IPS-18c (cell line): ENCODE results near the gene M6PR.
A peak's percentile ranks its signal among the peaks of the same experiment; 100 is the strongest.
"Not testable (repeated sequence)": the region's sequence is repeated elsewhere in the genome, so short reads cannot be mapped to it uniquely, and the experiment has no call there.

Experiments
- H3K4me3 ChIP-seq: 2 replicates; pipeline ENCODE4 v1.7.0; 2013; ENCODE audit warnings: low read depth, mild to moderate bottlenecking, low read length, moderate library complexity; ENCODE audit not compliant: insufficient read depth
- H3K9me3 ChIP-seq: one replicate; pipeline ENCODE4 v1.6.1; 2013; ENCODE audit warnings: mild to moderate bottlenecking, low read length, moderate library complexity; ENCODE audit not compliant: control insufficient read depth, insufficient read depth

The M6PR gene

GRCh38 chr12:8956772-8957171 is 7.3 kb upstream of the M6PR start:
- H3K4me3 ChIP-seq, result no peak overlapping the region
- H3K9me3 ChIP-seq, result no peaks in the 10 kb centered on the region

GRCh38 chr12:8956073-8956472 is 6.6 kb upstream of the M6PR start:
- no peaks in the 10 kb centered on the region for H3K9me3 ChIP-seq

GRCh38 chr12:8953773-8954402 is 4.4 kb upstream of the M6PR start:
- Histone ChIP-seq H3K9me3 (no peaks in the 10 kb centered on the region), H3K4me3 (no peak overlapping the region)

More at GRCh38 chr12:8956073-8956472, 6.6 kb upstream of the M6PR start:
- H3K4me3 ChIP-seq, result peak overlapping the region; percentile 34; the same call in 1 of the 2 replicates

GRCh38 chr12:8951744-8952143 is 2.3 kb upstream of the M6PR start:
- H3K4me3 ChIP-seq, result no peak overlapping the region
- H3K9me3 ChIP-seq, result no peaks in the 10 kb centered on the region

- peak overlapping the region; percentile 83 for H3K4me3 ChIP-seq
Observed at GRCh38 chr12:8950702-8951478, 1.4 kb upstream of the M6PR start.

DNA sequence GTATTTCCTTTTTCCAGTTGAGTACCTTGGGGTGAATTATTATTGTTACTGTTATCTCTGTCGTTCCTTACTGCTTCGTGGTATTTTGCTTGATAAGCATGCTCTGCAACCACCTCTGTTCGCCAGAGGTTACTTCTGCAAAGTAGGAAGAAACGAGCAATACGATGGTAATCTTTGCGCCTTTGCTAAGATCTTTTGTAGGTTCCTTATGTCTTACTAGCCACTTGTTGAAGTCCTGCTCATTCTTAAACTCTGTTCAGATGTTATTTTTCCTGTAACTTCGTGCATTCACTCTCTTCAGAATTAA is 729 bp upstream of the M6PR start:
- peak overlapping the region; percentile 83 for H3K4me3 ChIP-seq
- no peaks in the 10 kb centered on the region for H3K9me3 ChIP-seq

More at GRCh38 chr12:8950702-8951478, 1.4 kb upstream of the M6PR start:
- no peaks in the 10 kb centered on the region for H3K9me3 ChIP-seq

DNA sequence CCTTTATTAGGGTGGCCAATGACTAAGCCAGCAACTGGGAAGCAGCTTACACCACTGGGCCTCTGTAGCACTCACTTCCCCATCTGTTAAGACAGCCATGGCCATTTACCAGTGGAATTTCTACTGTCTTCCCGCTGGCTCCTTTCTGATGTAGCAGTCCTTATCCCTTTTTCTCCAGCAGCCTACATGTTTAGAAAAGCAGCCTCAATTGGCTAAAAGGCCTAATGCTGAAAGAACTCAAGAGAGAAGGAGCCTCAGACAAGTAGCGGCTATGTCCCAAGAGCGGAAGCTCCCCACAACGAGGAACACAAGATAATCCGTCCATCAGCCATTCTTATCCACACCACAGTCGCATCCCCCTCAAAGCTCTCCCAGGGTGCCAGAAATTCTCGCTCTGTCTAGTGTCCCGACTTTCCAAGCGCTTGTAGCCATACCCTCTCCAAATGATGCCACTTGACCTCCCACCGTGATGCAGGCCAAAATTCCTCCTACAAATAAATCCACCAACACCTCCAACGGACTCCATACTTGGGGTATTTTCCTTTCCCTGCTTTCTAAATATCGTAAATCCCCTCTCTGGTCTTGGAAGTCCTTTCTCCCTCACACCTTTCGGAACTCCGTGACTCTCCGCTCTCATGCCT is 624 bp downstream of the M6PR start:
- H3K4me3 ChIP-seq, result peak overlapping the region; percentile 83
- no peaks in the 10 kb centered on the region for H3K9me3 ChIP-seq

DNA sequence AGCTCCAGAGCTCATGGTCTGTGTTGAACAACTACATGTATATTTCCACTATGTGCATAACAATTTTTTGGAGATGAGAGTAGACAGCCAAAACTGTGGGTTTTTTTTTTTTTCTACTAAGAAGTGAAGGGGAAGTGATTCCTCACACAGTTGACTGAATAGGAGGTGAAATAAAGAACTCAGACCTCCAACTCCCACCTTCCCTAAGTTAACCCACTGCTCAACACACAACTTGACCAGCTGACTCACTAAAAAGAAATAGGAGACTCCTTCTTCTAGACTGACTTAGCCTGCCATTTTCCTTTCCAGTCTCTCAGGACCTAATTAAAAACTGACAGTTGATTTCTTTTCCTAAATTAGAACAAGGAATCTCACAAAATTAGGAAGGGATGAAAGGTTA is 1.7 kb downstream of the M6PR start:
- H3K9me3 ChIP-seq, result no peaks in the 10 kb centered on the region
- no peak overlapping the region for H3K4me3 ChIP-seq

- no peak overlapping the region for H3K4me3 ChIP-seq
- H3K9me3 ChIP-seq, result no peaks in the 10 kb centered on the region
Observed at GRCh38 chr12:8946733-8947132, 2.7 kb downstream of the M6PR start.

DNA sequence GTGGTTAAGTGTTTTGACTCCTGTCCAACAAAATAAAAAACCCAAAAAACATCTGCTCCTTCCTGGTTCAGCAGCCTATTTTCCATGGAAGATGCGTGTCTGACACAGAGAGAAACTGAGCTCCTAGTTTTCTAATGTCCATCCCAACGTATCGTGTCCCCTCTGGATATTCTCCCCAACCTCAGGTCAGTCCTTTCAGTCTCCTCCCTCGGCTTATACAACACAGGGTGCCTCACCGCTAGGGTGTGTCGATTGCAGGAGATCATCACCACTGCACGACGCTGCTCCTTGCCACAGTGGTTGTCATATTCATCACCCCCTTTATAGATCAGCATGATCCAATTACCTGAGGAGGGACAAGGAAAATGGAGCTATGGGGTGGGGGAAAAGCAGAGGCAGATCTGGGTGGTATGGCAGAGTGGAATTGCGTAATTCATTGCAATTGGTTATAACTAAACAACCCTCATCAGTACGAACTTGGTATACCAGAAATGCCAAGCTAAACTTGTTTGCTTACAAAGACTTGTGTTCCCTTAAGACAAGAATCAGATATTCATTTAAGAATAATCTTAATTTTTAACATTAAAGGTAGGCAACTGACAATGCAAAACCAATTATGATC is 5.8 kb downstream of the M6PR start:
- Histone ChIP-seq H3K9me3 (no peaks in the 10 kb centered on the region), H3K4me3 (no peak overlapping the region)

- no peak overlapping the region for H3K4me3 ChIP-seq
- no peaks in the 10 kb centered on the region for H3K9me3 ChIP-seq
Observed at GRCh38 chr12:8941691-8942478, 7.6 kb downstream of the M6PR start.

DNA sequence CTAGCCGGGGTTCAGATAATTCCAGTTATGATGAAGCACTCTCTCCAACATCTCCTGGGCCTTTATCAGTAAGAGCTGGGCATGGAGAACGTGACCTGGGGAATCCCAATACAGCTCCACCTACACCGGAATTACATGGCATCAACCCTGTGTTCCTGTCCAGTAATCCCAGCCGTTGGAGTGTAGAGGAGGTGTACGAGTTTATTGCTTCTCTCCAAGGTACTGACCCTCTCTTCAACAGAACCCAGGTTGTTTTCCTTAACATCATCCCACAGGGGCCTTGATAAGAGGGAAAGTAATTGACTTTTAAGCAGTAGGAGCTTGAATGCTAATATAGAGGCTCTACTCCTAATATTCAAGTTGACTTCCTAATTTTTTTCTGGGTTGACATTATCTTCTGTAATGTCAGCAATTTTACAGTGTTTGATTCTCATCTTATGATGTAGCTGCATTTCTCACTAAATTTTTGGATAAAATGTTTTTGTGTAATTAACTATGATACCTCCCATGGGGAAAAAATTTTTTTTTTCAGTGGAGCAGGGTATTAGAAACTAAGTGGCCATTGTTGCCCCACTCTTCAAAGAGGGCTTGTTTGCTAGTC is 11.5 kb downstream of the M6PR start:
- H3K4me3 ChIP-seq, H3K9me3 ChIP-seq: not testable (repeated sequence)

DNA sequence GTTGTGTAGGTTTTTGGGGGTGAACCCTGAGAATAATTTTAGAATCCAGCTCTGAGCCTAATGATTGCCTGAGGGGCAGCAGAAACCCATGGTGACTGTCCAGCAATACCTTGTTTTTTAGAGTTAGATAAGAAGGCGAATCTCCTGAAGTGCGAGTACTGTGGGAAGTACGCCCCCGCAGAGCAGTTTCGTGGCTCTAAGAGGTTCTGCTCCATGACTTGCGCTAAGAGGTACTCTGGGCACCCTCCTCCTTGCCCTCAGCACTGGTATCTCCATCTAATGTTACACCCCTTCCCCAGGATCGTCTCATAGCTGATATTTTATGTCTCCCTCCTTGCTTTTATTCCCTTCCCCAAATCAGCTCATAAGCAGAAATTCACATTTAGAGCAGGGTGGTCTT is 12.7 kb downstream of the M6PR start:
- H3K4me3 ChIP-seq, result no peak overlapping the region
- H3K9me3 ChIP-seq, result no peaks in the 10 kb centered on the region

DNA sequence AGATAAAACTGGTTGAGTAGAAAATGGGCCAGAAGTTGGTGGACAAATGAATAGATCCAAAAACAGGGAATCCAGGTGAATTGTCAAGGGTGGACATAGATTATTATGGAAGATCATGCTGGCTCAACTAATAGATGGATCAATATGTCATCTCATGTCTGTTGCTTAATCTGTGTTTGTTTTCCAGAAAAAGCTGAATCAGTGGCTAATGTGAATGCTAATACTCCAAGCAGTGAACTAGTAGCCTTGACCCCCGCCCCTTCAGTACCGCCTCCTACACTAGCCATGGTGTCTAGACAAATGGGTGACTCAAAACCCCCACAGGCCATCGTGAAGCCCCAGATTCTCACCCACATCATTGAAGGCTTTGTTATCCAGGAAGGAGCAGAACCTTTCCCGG is 15.4 kb downstream of the M6PR start:
- H3K9me3 ChIP-seq, H3K4me3 ChIP-seq: not testable (repeated sequence)

GRCh38 chr12:8932464-8932863 is 17.0 kb downstream of the M6PR start:
- not testable (repeated sequence) for H3K4me3 ChIP-seq, H3K9me3 ChIP-seq

GRCh38 chr12:8930655-8931323 is 18.7 kb downstream of the M6PR start:
- not testable (repeated sequence) for H3K4me3 ChIP-seq

More at GRCh38 chr12:8930655-8931323, 18.7 kb downstream of the M6PR start:
- H3K9me3 ChIP-seq, result not testable (repeated sequence)
